Sigmoid colon (tissue), 4 donors: ENCODE results near the gene GALNT17.

Experiments used
- POLR2A ChIP-seq, 2 donors: fragments of 450-650 bp; IDR thresholded peaks; one replicate each; pipeline ENCODE4 v1.6.1; 2016; ENCODE audit warnings: antibody characterized with exemption in 2 of 2, mild to moderate bottlenecking in 2 of 2, moderate library complexity in 2 of 2
- POLR2AphosphoS5 ChIP-seq, 4 donors: sonication (generic); formaldehyde crosslinking; IDR thresholded peaks; one replicate each; pipeline ENCODE4 v1.6.1; 2017; ENCODE audit warnings: antibody characterized with exemption in 4 of 4
- TF ChIP-seq, protein P1 (sequence below), 4 experiments: fragments of 450-650 bp in 3 of 4; fragments of 200-600 bp in 1 of 4; IDR thresholded peaks; one replicate each; pipeline ENCODE4 v1.5.1; 2016 to 2019; ENCODE audit warnings: antibody characterized with exemption in 4 of 4, mild to moderate bottlenecking in 3 of 4, moderate library complexity in 2 of 4

DNA sequence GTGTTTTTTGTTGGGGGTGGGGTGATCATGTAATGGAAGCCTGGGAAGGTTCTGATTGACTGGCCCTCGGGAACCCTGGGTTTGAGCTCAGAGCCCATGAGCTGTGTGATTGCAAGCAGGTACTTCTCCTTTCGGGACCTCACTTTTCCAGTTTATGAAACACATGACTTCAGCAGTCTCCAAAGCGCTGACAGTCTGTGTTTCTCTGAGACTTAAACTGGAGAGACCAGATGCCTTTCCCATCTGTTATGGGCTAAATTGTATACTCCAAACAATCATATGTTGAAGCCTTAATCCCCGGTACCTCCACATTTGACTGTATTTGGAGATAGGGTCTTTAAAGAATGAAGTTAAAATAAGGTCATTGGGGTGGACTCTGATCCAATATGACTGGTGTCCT lies 493.6 kb downstream of the GALNT17 start:
- TF ChIP-seq, protein P1, sequence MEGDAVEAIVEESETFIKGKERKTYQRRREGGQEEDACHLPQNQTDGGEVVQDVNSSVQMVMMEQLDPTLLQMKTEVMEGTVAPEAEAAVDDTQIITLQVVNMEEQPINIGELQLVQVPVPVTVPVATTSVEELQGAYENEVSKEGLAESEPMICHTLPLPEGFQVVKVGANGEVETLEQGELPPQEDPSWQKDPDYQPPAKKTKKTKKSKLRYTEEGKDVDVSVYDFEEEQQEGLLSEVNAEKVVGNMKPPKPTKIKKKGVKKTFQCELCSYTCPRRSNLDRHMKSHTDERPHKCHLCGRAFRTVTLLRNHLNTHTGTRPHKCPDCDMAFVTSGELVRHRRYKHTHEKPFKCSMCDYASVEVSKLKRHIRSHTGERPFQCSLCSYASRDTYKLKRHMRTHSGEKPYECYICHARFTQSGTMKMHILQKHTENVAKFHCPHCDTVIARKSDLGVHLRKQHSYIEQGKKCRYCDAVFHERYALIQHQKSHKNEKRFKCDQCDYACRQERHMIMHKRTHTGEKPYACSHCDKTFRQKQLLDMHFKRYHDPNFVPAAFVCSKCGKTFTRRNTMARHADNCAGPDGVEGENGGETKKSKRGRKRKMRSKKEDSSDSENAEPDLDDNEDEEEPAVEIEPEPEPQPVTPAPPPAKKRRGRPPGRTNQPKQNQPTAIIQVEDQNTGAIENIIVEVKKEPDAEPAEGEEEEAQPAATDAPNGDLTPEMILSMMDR (IDR thresholded peaks at IDR 0.05) = no peak
- TF ChIP-seq POLR2AphosphoS5 (IDR thresholded peaks at IDR 0.05) (no peak), POLR2A (IDR thresholded peaks at IDR 0.05) (no peak)
